ENCODE results near the gene TREM2.

DNA sequence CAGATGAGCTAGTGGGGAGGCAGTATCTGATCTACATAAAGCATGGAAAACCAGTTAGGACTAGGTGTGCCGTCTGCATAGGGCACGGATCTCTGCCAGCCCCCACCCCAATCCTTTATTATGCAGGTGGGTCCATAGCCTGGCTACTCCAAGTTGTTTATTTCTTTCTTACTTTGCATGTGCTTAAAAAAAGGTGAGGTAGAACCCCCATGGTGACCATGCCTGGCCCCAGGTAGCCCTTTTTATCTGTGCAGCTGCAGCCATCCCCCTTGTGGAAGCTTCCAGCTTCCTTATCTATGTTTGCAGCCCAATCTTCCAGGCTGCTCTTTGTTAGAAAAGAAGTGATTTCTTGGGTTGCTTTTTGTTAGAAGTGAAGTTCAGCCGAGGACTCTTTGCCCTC, 9.0 kb upstream of the TREM2 start:
- TF ChIP-seq EZH2 (IDR thresholded peaks at IDR 0.05; ENCODE audit: insufficient read depth, poor library complexity, severe bottlenecking) = no peak
- TF ChIP-seq EZH2phosphoT487 (IDR thresholded peaks at IDR 0.05; ENCODE audit: insufficient read depth, low read depth) = no peak

Data from GM23248 (cell line).